ENCODE results near the gene LRRK1.

The LRRK1 gene

GRCh38 chr15:101099183-101099582, 180.0 kb downstream of the LRRK1 start:
- peak; percentile 21 for TF ChIP-seq CTCF (IDR thresholded peaks at IDR 0.05; ENCODE audit: extremely low read depth, insufficient read depth, missing control alignments)
- DNase-seq (ENCODE audit: low spot score) = no peak
- in situ Hi-C loops (cut with MboI; ENCODE audit: low pct_unique_long_range_greater_than_20kb, low sequenced_read_pairs, unreplicated experiment) = loop anchor here (10.0 kb wide), 1 partner anchor 156 kb away; the partner anchor contains the start of gene CHSY1

GRCh38 chr15:101100118-101100517, 181.0 kb downstream of the LRRK1 start:
- TF ChIP-seq CTCF (IDR thresholded peaks at IDR 0.05; ENCODE audit: extremely low read depth, insufficient read depth, missing control alignments) = no peak
- in situ Hi-C loops (cut with MboI; ENCODE audit: low pct_unique_long_range_greater_than_20kb, low sequenced_read_pairs, unreplicated experiment) = no loop called here
- no peak for DNase-seq (ENCODE audit: low spot score)

- TF ChIP-seq CTCF (IDR thresholded peaks at IDR 0.05; ENCODE audit: extremely low read depth, insufficient read depth, missing control alignments) = no peak
- DNase-seq (ENCODE audit: low spot score) = no peak
- in situ Hi-C loops (cut with MboI; ENCODE audit: low pct_unique_long_range_greater_than_20kb, low sequenced_read_pairs, unreplicated experiment) = no loop called here
Measured at GRCh38 chr15:101100593-101101442, 181.7 kb downstream of the LRRK1 start.

- no peak for DNase-seq (ENCODE audit: low spot score)
- in situ Hi-C loops (cut with MboI; ENCODE audit: low pct_unique_long_range_greater_than_20kb, low sequenced_read_pairs, unreplicated experiment) = no loop called here
- TF ChIP-seq CTCF (IDR thresholded peaks at IDR 0.05; ENCODE audit: extremely low read depth, insufficient read depth, missing control alignments) = no peak
Measured at GRCh38 chr15:101101676-101102075, 182.5 kb downstream of the LRRK1 start.

GRCh38 chr15:101102746-101103145, 183.6 kb downstream of the LRRK1 start:
- in situ Hi-C loops (cut with MboI; ENCODE audit: low pct_unique_long_range_greater_than_20kb, low sequenced_read_pairs, unreplicated experiment) = no loop called here
- no peak for TF ChIP-seq CTCF (IDR thresholded peaks at IDR 0.05; ENCODE audit: extremely low read depth, insufficient read depth, missing control alignments)
- DNase-seq (ENCODE audit: low spot score) = no peak

- in situ Hi-C loops (cut with MboI; ENCODE audit: low pct_unique_long_range_greater_than_20kb, low sequenced_read_pairs, unreplicated experiment) = no loop called here
- DNase-seq (ENCODE audit: low spot score) = no peak
- no peak for TF ChIP-seq CTCF (IDR thresholded peaks at IDR 0.05; ENCODE audit: extremely low read depth, insufficient read depth, missing control alignments)
Measured at GRCh38 chr15:101103598-101103997, 184.4 kb downstream of the LRRK1 start.
